HG03175 (cell line): ENCODE measurements around the gene PRKAR2B.

ENCODE experiments used
- ATAC-seq: cut with Tn5 transposase; IDR thresholded peaks from one replicate; pipeline ENCODE4 v1.9.1; 2021; ENCODE audit warnings: mild to moderate bottlenecking, moderate library complexity; ENCODE audit not compliant: unreplicated experiment

PRKAR2B gene

GRCh38 chr7:107173691-107174406 lies 129.3 kb downstream of the PRKAR2B start:
- peak; percentile 41 for ATAC-seq

- ATAC-seq = no peak
Measured at GRCh38 chr7:107179326-107180164, 135.0 kb downstream of the PRKAR2B start.

- ATAC-seq = no peak
Measured at GRCh38 chr7:107180378-107180777, 135.9 kb downstream of the PRKAR2B start.

DNA sequence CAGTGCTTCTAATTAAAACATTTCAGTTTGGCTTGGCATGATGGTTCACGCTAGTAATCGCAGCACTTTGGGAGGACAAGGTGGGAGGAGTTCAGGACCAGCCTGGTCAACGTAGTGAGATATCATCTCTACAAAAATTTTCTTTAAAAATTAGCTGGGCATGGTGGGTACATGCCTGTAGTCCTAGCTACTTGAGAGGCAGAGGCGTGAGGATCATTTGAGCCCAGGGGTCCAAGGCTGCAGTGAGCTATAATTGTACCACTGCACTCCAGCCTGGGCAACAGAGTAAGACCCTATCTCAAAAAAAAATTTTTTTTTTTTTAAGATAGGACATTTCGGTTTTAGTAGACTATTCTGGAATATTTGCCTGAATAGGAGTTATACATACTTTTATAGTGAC lies 136.7 kb downstream of the PRKAR2B start:
- ATAC-seq = no peak

- ATAC-seq = no peak
Measured at GRCh38 chr7:107185716-107186115, 141.2 kb downstream of the PRKAR2B start.

GRCh38 chr7:107186240-107186639 lies 141.7 kb downstream of the PRKAR2B start:
- ATAC-seq = no peak

DNA sequence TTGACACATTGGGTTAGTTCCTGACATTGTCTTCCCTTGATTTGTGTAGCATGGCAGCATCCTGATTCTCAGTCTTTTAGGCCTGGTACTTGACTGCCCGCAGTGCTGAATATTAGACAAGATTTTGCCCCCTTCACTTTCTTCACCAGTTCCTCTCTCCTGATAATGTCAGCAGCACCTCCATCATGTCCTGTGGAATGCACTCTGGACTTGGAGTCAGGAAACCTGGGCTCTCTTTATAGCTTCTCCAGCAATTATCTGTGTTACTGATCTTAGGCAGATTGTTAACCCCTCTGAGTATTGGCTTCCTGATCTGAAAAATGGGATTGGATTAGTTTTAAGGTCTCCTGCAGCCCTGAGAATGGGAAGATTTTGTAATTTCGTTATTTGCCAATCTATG lies 143.3 kb downstream of the PRKAR2B start:
- no peak for ATAC-seq

GRCh38 chr7:107190090-107190489 lies 145.6 kb downstream of the PRKAR2B start:
- no peak for ATAC-seq

GRCh38 chr7:107194052-107194451 lies 149.5 kb downstream of the PRKAR2B start:
- no peak for ATAC-seq

DNA sequence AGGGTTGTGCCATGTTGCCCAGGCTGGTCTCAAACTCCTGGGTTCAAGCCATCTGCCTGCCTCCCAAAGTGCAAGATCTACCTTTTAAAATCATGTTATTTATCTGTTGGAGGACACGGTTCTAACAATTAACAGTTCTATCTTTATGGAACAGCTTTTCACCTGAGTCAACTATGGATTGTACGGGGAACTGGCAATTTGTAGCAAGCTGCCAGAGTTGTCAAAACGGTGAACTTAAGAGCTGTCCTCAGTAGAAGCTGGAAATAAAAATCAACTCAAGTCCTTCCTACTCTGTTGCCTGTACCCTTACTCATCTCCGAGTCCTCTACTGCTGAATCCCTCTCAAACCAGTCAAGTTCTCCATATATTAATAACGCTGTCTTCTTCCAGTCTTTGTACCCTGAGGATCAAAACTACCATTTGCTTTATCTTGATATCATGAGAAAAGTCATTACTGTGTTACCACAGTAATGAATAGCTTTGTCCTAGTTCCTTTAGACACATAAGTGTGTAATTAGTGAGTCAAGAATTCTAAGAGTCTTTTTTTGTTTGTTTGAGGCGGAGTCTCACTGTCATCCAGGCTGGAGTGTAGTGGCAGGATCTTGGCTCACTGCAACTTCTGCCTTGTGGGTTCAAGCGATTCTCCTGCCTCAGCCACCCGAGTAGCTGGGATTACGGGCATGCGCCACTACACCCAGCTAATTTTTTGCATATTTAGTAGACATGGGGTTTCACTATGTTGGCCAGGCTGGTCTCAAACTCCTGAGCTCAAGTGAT lies 152.5 kb downstream of the PRKAR2B start:
- ATAC-seq = no peak

GRCh38 chr7:107201795-107202450 lies 157.4 kb downstream of the PRKAR2B start:
- ATAC-seq = peak; percentile 43

GRCh38 chr7:107203607-107204006 lies 159.1 kb downstream of the PRKAR2B start:
- ATAC-seq = no peak

GRCh38 chr7:107206136-107206535 lies 161.6 kb downstream of the PRKAR2B start:
- no peak for ATAC-seq

DNA sequence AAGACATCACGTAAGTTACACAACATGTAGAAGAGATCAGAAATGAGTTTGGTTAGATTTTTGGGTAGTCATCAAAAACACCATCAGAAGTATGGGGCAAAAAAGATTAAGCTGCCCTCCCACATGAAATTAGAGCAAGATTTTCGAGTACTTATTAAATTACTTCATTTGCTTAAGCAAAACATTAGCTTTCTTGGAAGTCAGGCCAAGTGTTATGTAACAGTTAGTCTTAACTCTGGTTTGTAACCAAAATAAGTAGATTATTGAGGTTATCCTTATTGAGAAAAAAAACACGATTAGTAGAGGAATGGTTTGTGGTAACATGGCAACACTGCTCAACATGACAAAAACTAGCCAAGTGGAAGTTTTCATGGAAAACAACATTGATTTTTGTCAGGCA lies 162.2 kb downstream of the PRKAR2B start:
- ATAC-seq = no peak

DNA sequence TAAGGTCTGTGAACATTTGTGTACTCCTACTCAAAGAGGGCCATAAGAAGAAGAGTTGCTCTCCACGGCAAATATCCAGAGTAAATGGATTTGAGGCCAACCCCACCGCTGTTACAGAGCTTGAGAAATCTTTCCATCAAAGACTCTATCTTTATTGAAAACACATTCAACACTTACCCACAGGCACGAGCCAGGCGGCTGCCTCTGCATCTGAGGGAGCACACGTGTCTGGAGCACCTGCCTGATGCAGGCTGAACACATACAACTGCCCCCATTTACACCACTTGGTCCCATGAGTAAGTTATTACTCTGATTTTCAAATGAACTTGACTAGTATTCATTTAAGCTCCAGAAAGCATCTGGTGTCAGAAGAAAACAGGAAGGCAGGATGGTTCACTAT lies 163.0 kb downstream of the PRKAR2B start:
- ATAC-seq = no peak

DNA sequence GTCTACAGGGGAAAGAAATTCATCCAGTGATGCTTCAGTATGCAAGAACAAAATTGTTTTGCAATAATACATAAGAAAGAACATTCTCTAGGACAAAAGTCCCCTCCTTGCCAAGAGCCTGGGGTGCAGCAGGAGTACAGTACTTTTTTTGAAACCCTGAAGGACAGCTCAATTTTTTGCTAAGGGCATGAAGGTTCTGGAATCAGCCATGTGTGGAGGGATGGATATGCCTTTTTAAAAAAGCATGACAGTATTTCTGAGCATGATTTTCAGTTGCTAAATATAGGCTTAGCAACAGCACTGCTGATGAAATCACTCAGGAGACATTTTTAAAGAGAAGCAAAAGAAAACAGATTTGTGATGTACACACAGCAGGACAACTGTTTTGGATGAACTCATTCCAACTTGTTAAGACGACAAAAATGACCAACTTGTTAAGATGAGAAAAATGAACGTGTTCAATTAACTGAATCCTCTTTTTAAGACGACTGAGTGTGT lies 163.6 kb downstream of the PRKAR2B start:
- ATAC-seq = no peak

- no peak for ATAC-seq
Measured at GRCh38 chr7:107208563-107208962, 164.1 kb downstream of the PRKAR2B start.

DNA sequence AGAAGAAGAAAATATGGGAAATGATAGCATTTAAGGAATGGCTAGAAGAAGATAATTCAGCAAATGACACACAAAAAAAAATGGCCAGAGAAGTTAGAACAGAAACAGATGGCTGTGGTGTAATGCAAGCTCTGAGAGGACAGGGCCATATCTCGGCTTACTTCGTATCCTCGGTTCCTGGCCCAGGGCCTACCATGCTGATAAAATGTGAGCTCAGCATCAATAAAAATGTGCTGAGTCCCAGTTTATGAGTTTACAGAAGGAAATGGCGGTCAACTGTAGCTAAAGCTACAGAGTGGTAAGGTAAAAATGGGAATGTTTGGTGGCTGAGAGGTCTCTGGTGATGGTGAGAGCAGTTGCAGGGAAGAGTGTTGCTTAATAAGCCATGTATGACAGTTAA lies 165.1 kb downstream of the PRKAR2B start:
- ATAC-seq = no peak

DNA sequence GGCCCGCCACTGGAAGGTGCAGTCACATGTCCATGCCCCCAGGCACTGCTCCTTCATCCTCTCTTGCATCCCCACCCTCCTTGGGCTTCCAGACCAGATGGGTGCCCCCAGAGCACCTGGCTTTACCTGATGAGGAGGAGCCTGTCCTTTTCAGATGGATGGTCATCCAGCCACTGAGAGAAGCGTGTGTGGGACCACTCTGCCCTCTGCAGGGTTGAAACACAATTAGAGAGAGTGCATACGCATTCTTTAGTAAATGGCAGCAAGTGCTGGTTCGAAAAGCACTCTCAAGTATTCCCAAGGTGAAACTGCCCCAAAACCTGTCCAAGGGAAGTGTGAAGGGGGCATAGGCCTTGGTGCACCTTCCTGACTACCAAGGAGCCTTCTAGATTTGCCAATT lies 165.9 kb downstream of the PRKAR2B start:
- no peak for ATAC-seq
